DND-41 (cell line): ENCODE results near the gene TMEM178B.

Experiments
- ATAC-seq: fragments of 200-7000 bp; cut with Tn5 transposase; 3 replicates; pipeline ENCODE4 v1.9.1; 2021; ENCODE audit warnings: low read depth; ENCODE audit not compliant: insufficient read depth
- DNase-seq: peaks from one replicate; pipeline ENCODE4 v3.0.0-alpha.2; 2020
- H2AFZ ChIP-seq: 2 replicates; pipeline ENCODE4 v1.6.0; 2012; ENCODE audit warnings: low read depth, low read length
- H3K27ac ChIP-seq: 2 replicates; pipeline ENCODE4 v1.5.1; 2012; ENCODE audit warnings: low read length, inconsistent platforms
- H3K27me3 ChIP-seq: fragments of 200-600 bp; sonication (generic); 2 replicates; pipeline ENCODE4 v1.6.0; 2012; ENCODE audit warnings: low read length, mild to moderate bottlenecking, inconsistent platforms; ENCODE audit not compliant: insufficient read depth, poor library complexity
- H3K36me3 ChIP-seq: 2 replicates; pipeline ENCODE4 v1.5.1; 2012; ENCODE audit warnings: low read length, inconsistent platforms; ENCODE audit not compliant: insufficient read depth
- H3K4me1 ChIP-seq: 2 replicates; pipeline ENCODE4 v1.5.1; 2012; ENCODE audit warnings: mild to moderate bottlenecking, low read length; ENCODE audit not compliant: insufficient read depth
- H3K4me2 ChIP-seq: 2 replicates; pipeline ENCODE4 v1.6.0; 2012; ENCODE audit warnings: mild to moderate bottlenecking, moderate library complexity, low read length, inconsistent platforms; ENCODE audit not compliant: insufficient read depth
- H3K4me3 ChIP-seq, 2 experiments: fragments of 200-600 bp in 1 of 2; shearing (Covaris generic) in 1 of 2; 2 replicates each; pipeline ENCODE4 v1.5.1; 2012 to 2016; ENCODE audit warnings: inconsistent platforms in 2 of 2, low read length in 2 of 2, mild to moderate bottlenecking in 2 of 2, low read depth in 1 of 2, moderate library complexity in 1 of 2
- H3K79me2 ChIP-seq: 2 replicates; pipeline ENCODE4 v1.6.0; 2012; ENCODE audit warnings: low read length, inconsistent platforms; ENCODE audit not compliant: insufficient read depth
- H3K9ac ChIP-seq: 2 replicates; pipeline ENCODE4 v1.6.0; 2012; ENCODE audit warnings: low read depth, mild to moderate bottlenecking, inconsistent platforms, low read length, moderate library complexity
- H3K9me3 ChIP-seq: 2 replicates; pipeline ENCODE4 v1.5.1; 2012; ENCODE audit warnings: low read length, moderate library complexity, mild to moderate bottlenecking, inconsistent platforms; ENCODE audit not compliant: insufficient read depth, severe bottlenecking
- H4K20me1 ChIP-seq: 2 replicates; pipeline ENCODE4 v1.6.0; 2012; ENCODE audit warnings: low read length; ENCODE audit not compliant: insufficient read depth
- CTCF ChIP-seq: IDR thresholded peaks from 2 replicates; pipeline ENCODE4 v1.5.1; 2012; ENCODE audit warnings: borderline replicate concordance, low read length, moderate library complexity, mild to moderate bottlenecking; ENCODE audit not compliant: poor library complexity, severe bottlenecking; ENCODE audit errors: extremely low read depth
- EZH2 ChIP-seq: IDR thresholded peaks from 3 replicates; pipeline ENCODE4 v1.6.1; 2012; ENCODE audit warnings: borderline replicate concordance, low read depth, mild to moderate bottlenecking, moderate library complexity, low read length, inconsistent platforms; ENCODE audit not compliant: severe bottlenecking

TMEM178B gene

GRCh38 chr7:141410353-141411000, 336.6 kb downstream of the TMEM178B start:
- DNase-seq (no peak), ATAC-seq (no peak)
- no peaks in the 10 kb centered on the region; the same call in 1 of the 2 replicates for H4K20me1 ChIP-seq
- H3K4me1 ChIP-seq: no peaks in the 10 kb centered on the region
- H3K4me3 ChIP-seq: no peak overlapping the region
- H3K4me2 ChIP-seq: no peak overlapping the region
- H3K9ac ChIP-seq: no peak overlapping the region
- peaks cover 10% of the 10 kb centered on the region for H3K27me3 ChIP-seq
- no peaks in the 10 kb centered on the region for H3K36me3 ChIP-seq
- no peaks in the 10 kb centered on the region for H3K79me2 ChIP-seq
- TF ChIP-seq CTCF: no peak
- H3K27ac ChIP-seq: no peak overlapping the region
- H3K9me3 ChIP-seq: no peaks in the 10 kb centered on the region
- no peak overlapping the region for H2AFZ ChIP-seq

GRCh38 chr7:141411133-141411532, 337.3 kb downstream of the TMEM178B start:
- Histone ChIP-seq H3K9ac (no peak overlapping the region), H2AFZ (no peak overlapping the region), H4K20me1 (no peaks in the 10 kb centered on the region; the same call in 1 of the 2 replicates), H3K9me3 (no peaks in the 10 kb centered on the region), H3K27me3 (peaks cover 10% of the 10 kb centered on the region), H3K4me1 (no peaks in the 10 kb centered on the region), H3K4me3 (no peak overlapping the region), H3K4me2 (no peak overlapping the region), H3K79me2 (no peaks in the 10 kb centered on the region), H3K27ac (no peak overlapping the region), H3K36me3 (no peaks in the 10 kb centered on the region)
- ATAC-seq (no peak), DNase-seq (no peak)
- TF ChIP-seq EZH2 (no peak), CTCF (no peak)

- H3K27ac ChIP-seq: no peak overlapping the region
- no peaks in the 10 kb centered on the region for H3K4me1 ChIP-seq
- peaks cover 11% of the 10 kb centered on the region for H3K27me3 ChIP-seq
- ATAC-seq (no peak), DNase-seq (no peak)
- no peak overlapping the region for H3K9ac ChIP-seq
- H3K79me2 ChIP-seq: no peaks in the 10 kb centered on the region
- no peaks in the 10 kb centered on the region; the same call in 1 of the 2 replicates for H4K20me1 ChIP-seq
- H3K36me3 ChIP-seq: no peaks in the 10 kb centered on the region
- TF ChIP-seq CTCF (no peak), EZH2 (no peak)
- no peak overlapping the region for H3K4me2 ChIP-seq
- no peak overlapping the region for H2AFZ ChIP-seq
- H3K9me3 ChIP-seq: no peaks in the 10 kb centered on the region
- no peak overlapping the region for H3K4me3 ChIP-seq
These were observed 342.1 kb downstream of the TMEM178B start for GRCh38 chr7:141415999-141416398.
